ENCODE data around the gene FAM98B.

Gene FAM98B

DNA sequence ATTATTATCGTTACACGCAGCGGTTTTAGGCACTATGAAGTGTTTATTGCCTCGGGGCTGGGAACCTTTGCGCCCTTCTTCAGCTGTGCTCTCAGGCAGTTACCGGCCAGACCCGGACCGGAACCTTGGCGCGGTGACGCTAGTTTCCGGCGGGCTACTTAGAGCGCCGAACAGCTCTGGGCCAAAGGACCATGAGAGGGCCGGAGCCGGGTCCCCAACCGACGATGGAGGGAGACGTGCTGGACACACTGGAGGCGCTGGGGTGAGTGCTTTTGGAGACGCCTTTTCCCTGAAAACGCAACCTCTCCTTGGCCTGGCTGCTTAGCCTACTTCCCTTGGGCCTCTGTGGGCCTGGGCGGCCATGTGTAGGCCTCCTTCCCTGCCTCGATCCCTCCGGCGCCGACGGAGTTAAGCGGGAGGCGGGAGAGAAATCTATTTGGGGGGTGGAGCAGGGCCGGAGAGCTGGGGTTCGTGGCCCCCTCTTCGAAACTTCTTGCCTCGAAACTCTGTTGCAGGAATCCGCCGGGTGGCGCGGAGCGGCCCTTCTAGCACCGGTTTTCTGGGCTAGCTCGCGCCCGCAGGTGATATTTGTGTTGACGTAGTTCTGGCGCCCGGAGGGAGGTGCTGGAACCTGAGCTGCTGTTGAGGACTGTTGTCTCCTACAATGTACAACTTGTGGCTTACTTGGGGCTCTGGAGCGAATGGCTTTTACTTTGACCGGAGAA lies at the start of gene FAM98B:
Gene FAM98B (plus strand): TSS at position 157 of the 725 bp plus-strand sequence. CDS start 35 bp downstream, at position 192.
- TF ChIP-seq EZH2phosphoT487 (IDR thresholded peaks at IDR 0.05; ENCODE audit: borderline replicate concordance) (no peak), CTCF (conservative IDR thresholded peaks at IDR 0.05; ENCODE audit: low read length) (no peak; the same call in 1 of the 2 replicates)

DNA sequence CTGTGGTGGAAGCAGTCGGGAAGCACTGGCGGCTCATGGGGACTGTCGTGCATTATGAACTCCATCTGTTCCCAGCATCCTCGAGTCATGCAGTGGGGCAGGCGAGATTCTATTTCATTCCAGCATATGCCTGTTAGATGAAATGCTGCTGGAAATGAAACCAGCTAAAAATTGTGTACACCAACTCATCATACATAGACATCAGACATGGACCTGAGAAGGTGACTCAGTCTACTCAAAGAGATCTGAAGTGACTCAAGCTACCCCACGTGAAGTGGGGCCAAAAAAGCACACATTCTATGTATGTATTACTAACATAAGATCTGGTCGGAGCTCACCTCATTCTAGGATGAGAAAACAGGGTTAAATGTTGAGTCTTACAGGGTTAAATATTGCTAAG lies 47.5 kb upstream of the FAM98B start:
- Histone ChIP-seq H3K9me3 (ENCODE audit: insufficient read depth, low read depth, low read length) (no peaks in the 10 kb centered on the region), H4K20me1 (ENCODE audit: insufficient read depth, low read length, poor library complexity, severe bottlenecking) (no peaks in the 10 kb centered on the region), H3K4me3 (ENCODE audit: low read length, poor library complexity, severe bottlenecking) (no peak overlapping the region), H3F3A (ENCODE audit: low read depth) (no peaks in the 10 kb centered on the region), H3K79me2 (ENCODE audit: insufficient read depth, low read length) (no peaks in the 10 kb centered on the region), H3K9me2 (replicated peaks; ENCODE audit: low read depth, low read length) (no peaks in the 10 kb centered on the region), H3K9ac (ENCODE audit: low read depth, low read length, poor library complexity, severe bottlenecking) (no peak overlapping the region), H3K27me3 (ENCODE audit: insufficient read depth, low read length, poor library complexity, severe bottlenecking) (no peaks in the 10 kb centered on the region), H3K4me2 (ENCODE audit: low read depth, low read length, poor library complexity, severe bottlenecking) (no peak overlapping the region), H3K4me1 (ENCODE audit: insufficient read depth, low read length, poor library complexity, severe bottlenecking) (no peaks in the 10 kb centered on the region), H3K36me3 (ENCODE audit: insufficient read depth, low read length) (no peaks in the 10 kb centered on the region), H2AFZ (ENCODE audit: low read length) (no peak overlapping the region)
- TF ChIP-seq EZH2phosphoT487 (IDR thresholded peaks at IDR 0.05; ENCODE audit: borderline replicate concordance): no peak
- no peak for TF ChIP-seq CTCF (conservative IDR thresholded peaks at IDR 0.05; ENCODE audit: low read length)

More for the DNA sequence above, at the start of gene FAM98B:
- Histone ChIP-seq H3K9ac (ENCODE audit: low read depth, low read length, poor library complexity, severe bottlenecking) (peak within 1 kb of the TSS; percentile 86), H3K9me2 (replicated peaks; ENCODE audit: low read depth, low read length) (no peaks in the 10 kb centered on the region), H2AFZ (ENCODE audit: low read length) (peak within 1 kb of the TSS; percentile 83), H4K20me1 (ENCODE audit: insufficient read depth, low read length, poor library complexity, severe bottlenecking) (peaks cover 42% of the 10 kb centered on the region), H3K4me3 (ENCODE audit: low read length, poor library complexity, severe bottlenecking) (peak within 1 kb of the TSS; percentile 89), H3K4me2 (ENCODE audit: low read depth, low read length, poor library complexity, severe bottlenecking) (peak within 1 kb of the TSS; percentile 95), H3K79me2 (ENCODE audit: insufficient read depth, low read length) (peaks cover 51% of the 10 kb centered on the region), H3K9me3 (ENCODE audit: insufficient read depth, low read depth, low read length) (no peaks in the 10 kb centered on the region), H3K27me3 (ENCODE audit: insufficient read depth, low read length, poor library complexity, severe bottlenecking) (no peaks in the 10 kb centered on the region), H3K36me3 (ENCODE audit: insufficient read depth, low read length) (no peaks in the 10 kb centered on the region), H3F3A (ENCODE audit: low read depth) (no peaks in the 10 kb centered on the region), H3K4me1 (ENCODE audit: insufficient read depth, low read length, poor library complexity, severe bottlenecking) (peaks cover 48% of the 10 kb centered on the region)

DNA sequence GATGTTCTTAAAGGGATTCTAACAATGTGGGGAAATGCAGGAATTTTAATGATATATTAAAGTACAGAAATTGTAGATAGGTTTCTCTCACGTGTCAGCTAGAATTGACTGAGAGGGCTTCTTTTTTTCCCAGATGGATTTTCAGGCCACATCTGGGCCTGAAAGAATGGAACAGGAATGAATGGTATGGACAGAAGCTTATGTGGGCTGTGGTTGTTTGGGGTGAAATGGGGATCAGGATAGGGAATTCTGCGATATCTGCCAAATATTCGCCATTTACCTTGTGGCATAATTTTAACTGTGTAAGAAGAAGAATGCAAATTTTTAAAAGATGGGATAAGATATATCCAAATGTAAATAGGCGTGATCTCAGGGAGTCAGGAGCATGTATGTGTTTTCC lies 45.4 kb upstream of the FAM98B start:
- Histone ChIP-seq H3F3A (ENCODE audit: low read depth) (no peaks in the 10 kb centered on the region), H3K9me2 (replicated peaks; ENCODE audit: low read depth, low read length) (no peaks in the 10 kb centered on the region), H3K4me1 (ENCODE audit: insufficient read depth, low read length, poor library complexity, severe bottlenecking) (no peaks in the 10 kb centered on the region), H3K9me3 (ENCODE audit: insufficient read depth, low read depth, low read length) (no peaks in the 10 kb centered on the region), H4K20me1 (ENCODE audit: insufficient read depth, low read length, poor library complexity, severe bottlenecking) (no peaks in the 10 kb centered on the region), H2AFZ (ENCODE audit: low read length) (no peak overlapping the region), H3K9ac (ENCODE audit: low read depth, low read length, poor library complexity, severe bottlenecking) (no peak overlapping the region), H3K79me2 (ENCODE audit: insufficient read depth, low read length) (no peaks in the 10 kb centered on the region), H3K4me2 (ENCODE audit: low read depth, low read length, poor library complexity, severe bottlenecking) (no peak overlapping the region), H3K27me3 (ENCODE audit: insufficient read depth, low read length, poor library complexity, severe bottlenecking) (no peaks in the 10 kb centered on the region), H3K4me3 (ENCODE audit: low read length, poor library complexity, severe bottlenecking) (no peak overlapping the region), H3K36me3 (ENCODE audit: insufficient read depth, low read length) (no peaks in the 10 kb centered on the region)
- no peak for TF ChIP-seq EZH2phosphoT487 (IDR thresholded peaks at IDR 0.05; ENCODE audit: borderline replicate concordance)
- TF ChIP-seq CTCF (conservative IDR thresholded peaks at IDR 0.05; ENCODE audit: low read length): no peak

All from Loucy (cell line).